ENCODE data around the gene LPIN1. TPM values are rescaled to one million over a fixed set of nuclear protein-coding genes. Genes with fewer than 3 reads are reported as not detected.
A peak's percentile ranks its signal among the peaks of the same experiment; 100 is the strongest.
"Not testable (repeated sequence)": the region's sequence is repeated elsewhere in the genome, so short reads cannot be mapped to it uniquely, and the experiment has no call there.

LPIN1 gene
- total and polyA plus RNA-seq, 5 donors = 15.3 to 42.9 (median 36.1) TPM

DNA sequence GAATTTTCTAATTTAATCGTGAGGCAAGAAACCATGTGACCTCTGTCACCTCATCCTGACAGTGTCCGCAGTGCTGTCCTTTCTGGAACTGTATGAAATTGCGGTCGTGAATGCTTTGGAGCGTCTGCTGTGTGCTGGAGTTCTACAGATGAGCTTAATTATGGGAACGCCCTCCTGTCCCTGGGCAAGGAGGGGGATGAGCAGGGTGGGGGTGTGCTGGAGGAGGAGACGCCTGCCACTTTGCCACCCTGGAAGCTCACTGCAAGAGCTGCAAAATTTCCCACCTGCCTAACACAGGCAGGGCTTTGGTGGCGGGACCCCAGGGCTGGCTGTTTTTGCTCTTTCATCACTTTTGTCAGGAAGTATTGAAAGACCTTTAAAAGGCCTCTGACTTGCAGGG is 6.5 kb downstream of the LPIN1 start:
- Histone ChIP-seq H3K4me1 (ENCODE audit: control insufficient read depth, insufficient read depth, low read length) (peaks cover 29% of the 10 kb centered on the region), H3K4me3 (ENCODE audit: low read length) (no peak overlapping the region), H3K27ac (ENCODE audit: low read length) (no peak overlapping the region), H3K9me3 (ENCODE audit: control insufficient read depth, low read length) (no peaks in the 10 kb centered on the region), H3K27me3 (ENCODE audit: control insufficient read depth, insufficient read depth) (no peaks in the 10 kb centered on the region)
- 74% methylated on average over 8 of the region's 8 CpGs for WGBS
- DNase-seq (peak in 1 of 3 donors; percentile 16), ATAC-seq (no peak)
- intact Hi-C loops (cut with DNase I) = no loop called here

DNA sequence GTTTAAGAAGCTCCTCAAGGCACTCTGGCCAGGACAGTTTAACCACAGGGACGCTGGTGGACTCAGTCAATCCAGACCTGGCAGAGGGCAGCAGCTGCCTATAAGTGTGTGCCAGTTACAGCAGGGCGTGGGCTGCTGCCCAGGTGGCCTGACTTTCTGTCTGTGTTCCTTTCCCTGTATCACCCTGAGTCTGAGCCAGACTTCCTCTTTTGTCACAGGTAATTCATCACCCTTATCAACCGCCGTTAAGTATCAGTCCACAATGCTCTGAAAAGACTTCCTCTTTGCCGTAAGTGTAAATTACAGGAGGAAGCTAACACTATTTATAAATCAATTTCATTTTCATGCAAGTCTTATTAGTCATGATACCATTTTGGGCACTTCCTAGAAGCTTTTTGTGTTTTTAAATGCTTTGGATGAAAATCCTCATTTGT is 7.0 kb downstream of the LPIN1 start:
- no peaks in the 10 kb centered on the region for H3K9me3 ChIP-seq (ENCODE audit: control insufficient read depth, low read length)
- no peak overlapping the region for H3K27ac ChIP-seq (ENCODE audit: low read length)
- H3K27me3 ChIP-seq (ENCODE audit: control insufficient read depth, insufficient read depth) = no peaks in the 10 kb centered on the region
- DNase-seq (peak in 1 of 3 donors; percentile 47), ATAC-seq (peak; percentile 32 to 40)
- 40% methylated on average over 5 of the region's 5 CpGs for WGBS
- intact Hi-C loops (cut with DNase I) = no loop called here
- H3K4me3 ChIP-seq (ENCODE audit: low read length) = no peak overlapping the region
- peaks cover 26% of the 10 kb centered on the region for H3K4me1 ChIP-seq (ENCODE audit: control insufficient read depth, insufficient read depth, low read length)

DNA sequence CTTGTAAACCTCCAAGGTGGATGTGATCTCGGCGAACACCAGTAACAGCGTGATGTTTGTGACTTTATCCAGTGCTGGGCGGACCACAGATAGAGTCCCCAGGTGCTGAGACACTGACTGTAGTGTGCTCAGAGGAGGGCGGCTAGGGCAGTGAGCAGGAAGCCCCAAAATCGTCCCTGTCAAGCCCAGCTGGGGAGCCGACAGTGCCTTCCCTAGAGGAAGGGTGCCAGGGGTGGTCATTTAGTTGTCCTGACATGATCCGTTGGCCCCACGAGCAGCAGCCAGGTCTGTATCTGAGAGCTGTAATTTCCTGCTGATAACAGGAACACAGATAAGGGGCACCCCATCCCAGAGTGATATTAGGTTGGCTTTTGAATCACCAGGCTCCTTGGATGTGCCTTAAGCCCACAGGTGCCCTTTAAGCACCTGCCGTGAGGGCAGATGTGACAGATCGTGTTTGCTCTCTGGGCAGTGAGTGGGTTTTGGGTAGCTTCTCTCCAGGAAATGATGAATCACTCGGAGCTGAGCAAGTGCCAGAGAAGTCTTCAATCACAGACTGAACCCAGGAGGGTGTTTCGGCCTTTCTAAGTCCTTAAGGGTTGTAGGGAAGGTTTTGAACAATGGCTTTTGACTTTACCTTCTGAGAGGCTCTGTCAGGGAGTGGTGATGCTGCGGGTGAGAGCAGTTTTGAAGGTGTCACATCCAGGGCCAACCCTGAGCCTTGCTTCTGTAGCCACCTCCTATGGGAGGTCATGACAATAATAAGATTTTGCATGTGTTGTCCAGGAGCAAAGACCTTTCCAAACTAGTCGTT is 7.7 kb downstream of the LPIN1 start:
- WGBS = 34% methylated on average over 15 of the region's 15 CpGs
- intact Hi-C loops (cut with DNase I) = no loop called here
- Histone ChIP-seq H3K4me1 (ENCODE audit: control insufficient read depth, insufficient read depth, low read length) (peaks cover 27% of the 10 kb centered on the region), H3K27ac (ENCODE audit: low read length) (peak overlapping the region; percentile 71), H3K27me3 (ENCODE audit: control insufficient read depth, insufficient read depth) (no peaks in the 10 kb centered on the region), H3K4me3 (ENCODE audit: low read length) (no peak overlapping the region), H3K9me3 (ENCODE audit: control insufficient read depth, low read length) (no peaks in the 10 kb centered on the region)
- peak in 1 of 3 donors; percentile 57 for DNase-seq
- ATAC-seq = peak; percentile 56 to 87

GRCh38 chr2:11754700-11755015 is 8.2 kb downstream of the LPIN1 start:
- no peak overlapping the region for H3K27ac ChIP-seq (ENCODE audit: low read length)
- WGBS = 82% methylated on average over 2 of the region's 2 CpGs

DNA sequence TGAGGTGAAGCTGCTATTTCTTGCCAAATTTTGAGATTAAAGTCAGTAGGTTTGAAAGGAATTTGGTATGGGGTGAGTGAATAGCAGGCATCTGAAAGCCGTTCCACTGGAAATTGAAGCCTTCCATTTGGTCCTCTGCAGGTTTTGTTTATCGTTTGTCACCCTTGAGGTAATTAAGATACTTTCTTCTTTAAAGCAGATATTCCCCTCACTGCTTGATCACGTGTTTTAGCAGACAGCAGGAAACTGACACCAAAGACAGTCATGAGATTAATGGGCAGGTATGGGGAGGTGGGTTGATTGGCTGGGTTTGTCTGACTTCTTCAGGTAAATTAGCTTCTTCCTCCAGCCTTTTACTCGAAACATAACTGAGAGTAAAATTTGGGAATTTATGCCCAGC is 10.7 kb downstream of the LPIN1 start:
- ATAC-seq = no peak
- H3K9me3 ChIP-seq (ENCODE audit: control insufficient read depth, low read length) = no peaks in the 10 kb centered on the region
- peaks cover 17% of the 10 kb centered on the region for H3K4me1 ChIP-seq (ENCODE audit: control insufficient read depth, insufficient read depth, low read length)
- no peak overlapping the region for H3K27ac ChIP-seq (ENCODE audit: low read length)
- no peaks in the 10 kb centered on the region for H3K27me3 ChIP-seq (ENCODE audit: control insufficient read depth, insufficient read depth)
- WGBS = 79% methylated on average over 4 of the region's 4 CpGs
- H3K4me3 ChIP-seq (ENCODE audit: low read length) = no peak overlapping the region
- intact Hi-C loops (cut with DNase I) = no loop called here
- DNase-seq = no peak

More at GRCh38 chr2:11754700-11755015, 8.2 kb downstream of the LPIN1 start:
- H3K9me3 ChIP-seq (ENCODE audit: control insufficient read depth, low read length) = no peaks in the 10 kb centered on the region
- H3K27me3 ChIP-seq (ENCODE audit: control insufficient read depth, insufficient read depth) = no peaks in the 10 kb centered on the region
- intact Hi-C loops (cut with DNase I) = no loop called here
- DNase-seq (no peak), ATAC-seq (no peak)
- no peak overlapping the region for H3K4me3 ChIP-seq (ENCODE audit: low read length)
- H3K4me1 ChIP-seq (ENCODE audit: control insufficient read depth, insufficient read depth, low read length) = peaks cover 24% of the 10 kb centered on the region

GRCh38 chr2:11758187-11758586 is 11.8 kb downstream of the LPIN1 start:
- ATAC-seq (no peak), DNase-seq (no peak)
- WGBS = 99% methylated on average over 4 of the region's 4 CpGs
- Histone ChIP-seq H3K4me1 (ENCODE audit: control insufficient read depth, insufficient read depth, low read length) (peaks cover 18% of the 10 kb centered on the region), H3K27ac (ENCODE audit: low read length) (no peak overlapping the region), H3K27me3 (ENCODE audit: control insufficient read depth, insufficient read depth) (no peaks in the 10 kb centered on the region), H3K9me3 (ENCODE audit: control insufficient read depth, low read length) (no peaks in the 10 kb centered on the region), H3K4me3 (ENCODE audit: low read length) (no peak overlapping the region)
- intact Hi-C loops (cut with DNase I) = no loop called here

- ATAC-seq (no peak), DNase-seq (no peak)
- H3K4me1 ChIP-seq (ENCODE audit: control insufficient read depth, insufficient read depth, low read length) = peaks cover 19% of the 10 kb centered on the region
- H3K27ac ChIP-seq (ENCODE audit: low read length) = no peak overlapping the region
- no peak overlapping the region for H3K4me3 ChIP-seq (ENCODE audit: low read length)
- intact Hi-C loops (cut with DNase I) = no loop called here
- 66% methylated on average over 4 of the region's 4 CpGs for WGBS
- H3K27me3 ChIP-seq (ENCODE audit: control insufficient read depth, insufficient read depth) = no peaks in the 10 kb centered on the region
- no peaks in the 10 kb centered on the region for H3K9me3 ChIP-seq (ENCODE audit: control insufficient read depth, low read length)
Observed at GRCh38 chr2:11758647-11759046, 12.2 kb downstream of the LPIN1 start.

DNA sequence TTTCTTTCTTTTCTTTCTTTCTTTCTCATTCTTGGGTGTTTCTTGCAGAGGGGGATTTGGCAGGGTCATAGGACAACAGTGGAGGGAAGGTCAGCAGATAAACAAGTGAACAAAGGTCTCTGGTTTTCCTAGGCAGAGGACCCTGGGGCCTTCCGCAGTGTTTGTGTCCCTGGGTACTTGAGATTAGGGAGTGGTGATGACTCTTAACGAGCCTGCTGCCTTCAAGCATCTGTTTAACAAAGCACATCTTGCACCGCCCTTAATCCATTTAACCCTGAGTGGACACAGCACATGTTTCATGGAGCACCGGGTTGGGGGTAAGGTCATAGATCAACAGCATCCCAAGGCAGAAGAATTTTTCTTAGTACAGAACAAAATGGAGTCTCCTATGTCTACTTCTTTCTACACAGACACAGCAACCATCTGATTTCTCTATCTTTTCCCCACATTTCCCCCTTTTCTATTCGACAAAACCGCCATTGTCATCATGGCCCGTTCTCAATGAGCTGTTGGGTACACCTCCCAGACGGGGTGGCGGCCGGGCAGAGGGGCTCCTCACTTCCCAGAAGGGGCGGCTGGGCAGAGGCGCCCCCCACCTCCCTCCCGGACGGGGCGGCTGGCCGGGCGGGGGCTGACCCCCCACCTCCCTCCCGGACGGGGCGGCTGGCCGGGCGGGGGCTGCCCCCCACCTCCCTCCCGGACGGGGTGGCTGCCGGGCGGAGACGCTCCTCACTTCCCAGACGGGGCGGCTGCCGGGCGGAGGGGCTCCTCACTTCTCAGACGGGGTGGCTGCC is 12.9 kb downstream of the LPIN1 start:
- H3K9me3 ChIP-seq (ENCODE audit: control insufficient read depth, low read length); DNase-seq; H3K4me3 ChIP-seq (ENCODE audit: low read length); ATAC-seq; H3K27me3 ChIP-seq (ENCODE audit: control insufficient read depth, insufficient read depth); H3K27ac ChIP-seq (ENCODE audit: low read length); intact Hi-C loops (cut with DNase I): not testable (repeated sequence)
- peaks cover 13% of the 10 kb centered on the region for H3K4me1 ChIP-seq (ENCODE audit: control insufficient read depth, insufficient read depth, low read length)
- 89% methylated on average over 27 of the region's 32 CpGs for WGBS

- no peaks in the 10 kb centered on the region for H3K27me3 ChIP-seq (ENCODE audit: control insufficient read depth, insufficient read depth)
- WGBS = 81% methylated on average over 2 of the region's 2 CpGs
- intact Hi-C loops (cut with DNase I) = no loop called here
Observed at GRCh38 chr2:11761259-11761658, 14.8 kb downstream of the LPIN1 start.

DNA sequence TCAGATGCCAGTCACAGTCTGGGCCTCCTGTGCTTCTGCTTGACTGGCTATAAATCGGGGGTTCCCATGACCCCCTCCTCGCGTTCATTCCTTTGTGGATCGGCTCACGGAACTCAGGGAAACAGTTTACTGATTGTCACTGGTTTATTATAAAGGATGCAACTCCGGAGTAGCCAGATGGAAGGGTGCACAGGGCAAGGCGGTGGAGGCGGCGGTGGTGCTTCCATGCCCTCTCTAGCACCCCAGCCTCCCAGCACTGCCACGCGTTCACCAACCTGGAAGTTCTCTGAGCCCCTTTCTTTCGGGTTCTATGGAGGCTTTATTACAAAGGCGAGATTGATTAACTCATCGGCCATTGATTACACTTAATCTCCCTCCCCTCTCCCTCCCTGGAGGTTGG is 15.6 kb downstream of the LPIN1 start:
- H3K9me3 ChIP-seq (ENCODE audit: control insufficient read depth, low read length) = no peaks in the 10 kb centered on the region
- no peak overlapping the region for H3K27ac ChIP-seq (ENCODE audit: low read length)
- peaks cover 9% of the 10 kb centered on the region for H3K4me1 ChIP-seq (ENCODE audit: control insufficient read depth, insufficient read depth, low read length)
- intact Hi-C loops (cut with DNase I) = no loop called here
- H3K4me3 ChIP-seq (ENCODE audit: low read length) = no peak overlapping the region
- DNase-seq = peak in 1 of 3 donors; percentile 16
- no peak for ATAC-seq
- H3K27me3 ChIP-seq (ENCODE audit: control insufficient read depth, insufficient read depth) = no peaks in the 10 kb centered on the region
- 95% methylated on average over 14 of the region's 14 CpGs for WGBS

More at GRCh38 chr2:11761259-11761658, 14.8 kb downstream of the LPIN1 start:
- DNase-seq (no peak), ATAC-seq (no peak)
- Histone ChIP-seq H3K4me3 (ENCODE audit: low read length) (no peak overlapping the region), H3K27ac (ENCODE audit: low read length) (no peak overlapping the region), H3K4me1 (ENCODE audit: control insufficient read depth, insufficient read depth, low read length) (peaks cover 11% of the 10 kb centered on the region), H3K9me3 (ENCODE audit: control insufficient read depth, low read length) (no peaks in the 10 kb centered on the region)

- Histone ChIP-seq H3K4me3 (ENCODE audit: low read length) (no peak overlapping the region), H3K4me1 (ENCODE audit: control insufficient read depth, insufficient read depth, low read length) (peaks cover 9% of the 10 kb centered on the region), H3K27me3 (ENCODE audit: control insufficient read depth, insufficient read depth) (no peaks in the 10 kb centered on the region), H3K9me3 (ENCODE audit: control insufficient read depth, low read length) (no peaks in the 10 kb centered on the region), H3K27ac (ENCODE audit: low read length) (no peak overlapping the region)
- DNase-seq (peak in 1 of 3 donors; percentile 37), ATAC-seq (peak in 1 of 2 donors; percentile 28)
- 82% methylated on average over 20 of the region's 20 CpGs for WGBS
- intact Hi-C loops (cut with DNase I) = no loop called here
Observed at GRCh38 chr2:11762799-11763461, 16.5 kb downstream of the LPIN1 start.
